Adrenal gland (tissue), 12 donors: ENCODE data around the gene NPY. TPM values are rescaled to one million over a fixed set of nuclear protein-coding genes. Genes with fewer than 3 reads are reported as not detected.
"Not testable (repeated sequence)": the region's sequence is repeated elsewhere in the genome, so short reads cannot be mapped to it uniquely, and the experiment has no call there.

Experiments
- DNase-seq, 7 donors: peaks; one replicate each; pipeline ENCODE4 v3.0.0-alpha.2; 2019 to 2020
- H3K27ac ChIP-seq, 5 donors: fragments of 200-600 bp; sonication (generic) in 4 of 5; 1 replicate in 3 of 5; 2 replicates in 2 of 5; pipeline versions ENCODE4 v1.5.1 to v1.8.0; 2016 to 2020; ENCODE audit warnings: mild to moderate bottlenecking in 1 of 5
- H3K27me3 ChIP-seq: fragments of 200-600 bp; 2 replicates; pipeline ENCODE4 v1.8.0; 2021
- H3K36me3 ChIP-seq, 2 donors: fragments of 200-600 bp; replicated peaks in 1 of 2; 1 replicate in 1 of 2; 2 replicates in 1 of 2; pipeline versions ENCODE4 v1.5.1 to v1.8.0; 2018 to 2022
- H3K4me1 ChIP-seq, 2 donors: fragments of 200-600 bp; replicated peaks in 1 of 2; 1 replicate in 1 of 2; 2 replicates in 1 of 2; pipeline versions ENCODE4 v1.5.1 to v1.8.0; 2018 to 2021
- H3K4me3 ChIP-seq, 4 donors: fragments of 200-600 bp; sonication (generic) in 3 of 4; one replicate each; pipeline ENCODE4 v1.5.1; 2016 to 2018
- H3K9me3 ChIP-seq, 3 donors: fragments of 200-600 bp; sonication (generic) in 1 of 3; replicated peaks in 1 of 3; 1 replicate in 2 of 3; 2 replicates in 1 of 3; pipeline versions ENCODE4 v1.5.1 to v1.8.0; 2016 to 2021
- CTCF ChIP-seq, 6 experiments: fragments of 450-650 bp in 4 of 6; fragments of 200-600 bp in 2 of 6; sonication (generic) in 1 of 6; IDR thresholded peaks; 1 replicate in 5 of 6; 2 replicates in 1 of 6; pipeline versions ENCODE4 v1.5.1 to v1.8.0; 2016 to 2021; ENCODE audit warnings: antibody characterized with exemption in 6 of 6, mild to moderate bottlenecking in 2 of 6, moderate library complexity in 1 of 6
- POLR2A ChIP-seq, 2 donors: fragments of 450-650 bp; IDR thresholded peaks; one replicate each; pipeline ENCODE4 v1.6.1; 2017; ENCODE audit warnings: antibody characterized with exemption in 2 of 2, mild to moderate bottlenecking in 2 of 2, moderate library complexity in 1 of 2
- WGBS, 4 donors: extraction: QIAGEN DNeasy Blood & Tissue Kit in 2 of 4; methylation state at CpG; one replicate each; pipeline versions ENCODE4 v1.1.5 to v1.1.7; 2013 to 2017; 5-methylcytosine and 5-hydroxymethylcytosine counted together
- intact Hi-C, 2 donors: fragments of 100-400 bp; cut with DNase I; formaldehyde crosslinking; loops; one replicate each; pipeline versions ENCODE4 v1.14.1 to v1.15.0; 2022 to 2023
- polyA plus RNA-seq, 3 donors: library from polyadenylated mRNA; stranded (reverse); fragments of 200-250 nt in 2 of 3; fragments of 350-450 nt in 1 of 3; fragmentation: Illumina TruSeq in 1 of 3; extraction: RNeasy Lipid Tissue Mini Kit (QIAGEN cat#74804) in 1 of 3; gene quantifications; one replicate each; pipeline ENCODE4 v1.2.3, GENCODE V29; 2013 to 2014
- total RNA-seq, 9 donors: library from RNA; depleted of rRNA in 4 of 9; stranded (reverse); fragments of >200 nt in 4 of 9; fragments of 120-200 nt in 1 of 9; fragmentation: NEBNext Ultra II Directional in 1 of 9; extraction: Animal tissue kit (Norgen Biotek cat#: 25700) in 1 of 9; gene quantifications; one replicate each; pipeline versions ENCODE4 v1.1.0 to v1.2.4, GENCODE V29; 2013 to 2023
- donor health status: healthy with polysubstance abuse.
- donor health status: Bipolar disorder and iron deficiency.
- donor health status: DM: yes; HTN: yes; CAD: no.
- donor health status: DM: no; HTN: no; CAD: no.
- donor health status: DM: no; HTN: no; CAD: no.
- donor health status: DM: yes; HTN: yes; CAD: no.

NPY gene
- total and polyA plus RNA-seq, 12 donors, result 1.3 to 268 (median 14.2) TPM; not detected in 2

GRCh38 chr7:24245362-24245761 lies 38.6 kb upstream of the NPY start:
- Histone ChIP-seq H3K4me1 (no peaks in the 10 kb centered on the region), H3K36me3 (no peaks in the 10 kb centered on the region), H3K4me3 (no peak overlapping the region), H3K9me3 (no peaks in the 10 kb centered on the region), H3K27ac (no peak overlapping the region), H3K27me3 (no peaks in the 10 kb centered on the region)
- no peak for TF ChIP-seq POLR2A (IDR thresholded peaks at IDR 0.05)
- TF ChIP-seq CTCF (IDR thresholded peaks at IDR 0.05), result no peak
- intact Hi-C loops, result no loop called here
- DNase-seq, result no peak

GRCh38 chr7:24249266-24249665 lies 34.7 kb upstream of the NPY start:
- intact Hi-C loops, result no loop called here
- Histone ChIP-seq H3K27ac (no peak overlapping the region), H3K36me3 (no peaks in the 10 kb centered on the region), H3K9me3 (no peaks in the 10 kb centered on the region), H3K4me3 (no peak overlapping the region), H3K4me1 (no peaks in the 10 kb centered on the region), H3K27me3 (no peaks in the 10 kb centered on the region)
- no peak for DNase-seq
- TF ChIP-seq CTCF (IDR thresholded peaks at IDR 0.05) (no peak), POLR2A (IDR thresholded peaks at IDR 0.05) (no peak)
- 70 to 85% (median 81%) methylated on average over 6 to 7 of the region's 7 CpGs for WGBS, 4 donors

- Histone ChIP-seq H3K27me3 (no peaks in the 10 kb centered on the region), H3K9me3 (no peaks in the 10 kb centered on the region), H3K4me1 (no peaks in the 10 kb centered on the region), H3K4me3 (no peak overlapping the region), H3K27ac (no peak overlapping the region), H3K36me3 (no peaks in the 10 kb centered on the region)
- no peak for DNase-seq
- intact Hi-C loops, result no loop called here
- TF ChIP-seq CTCF (IDR thresholded peaks at IDR 0.05) (no peak), POLR2A (IDR thresholded peaks at IDR 0.05) (no peak)
- WGBS, 4 donors, result 61 to 69% (median 66%) methylated on average over 2 of the region's 2 CpGs
Measured at GRCh38 chr7:24251568-24251967, 32.4 kb upstream of the NPY start.

- TF ChIP-seq POLR2A (IDR thresholded peaks at IDR 0.05), result no peak
- TF ChIP-seq CTCF (IDR thresholded peaks at IDR 0.05), result no peak
- Histone ChIP-seq H3K4me1 (no peaks in the 10 kb centered on the region), H3K27ac (no peak overlapping the region), H3K36me3 (no peaks in the 10 kb centered on the region), H3K27me3 (no peaks in the 10 kb centered on the region), H3K4me3 (no peak overlapping the region), H3K9me3 (no peaks in the 10 kb centered on the region)
- WGBS, 4 donors, result 59 to 64% (median 62%) methylated on average over 6 of the region's 6 CpGs
- intact Hi-C loops, result no loop called here
- no peak for DNase-seq
Measured at GRCh38 chr7:24255139-24255538, 28.9 kb upstream of the NPY start.

GRCh38 chr7:24258324-24258723 lies 25.7 kb upstream of the NPY start:
- intact Hi-C loops, H3K4me3 ChIP-seq, H3K4me1 ChIP-seq, H3K27me3 ChIP-seq, H3K27ac ChIP-seq, H3K9me3 ChIP-seq, H3K36me3 ChIP-seq, DNase-seq: not testable (repeated sequence)
- 68 to 100% (median 86%) methylated on average over 1 of the region's 1 CpG for WGBS, 4 donors
